ENCODE data around the gene AVL9.

The AVL9 gene

GRCh38 chr7:32542595-32542994, 47.3 kb downstream of the AVL9 start:
- no peak overlapping the region for H3K4me2 ChIP-seq (ENCODE audit: low read length)
- no peaks in the 10 kb centered on the region for H3F3A ChIP-seq (ENCODE audit: control insufficient read depth, insufficient read depth)
- no peaks in the 10 kb centered on the region for H4K20me1 ChIP-seq (ENCODE audit: control insufficient read depth, insufficient read depth, low read depth, low read length)
- no peaks in the 10 kb centered on the region for H3K9me2 ChIP-seq (replicated peaks; ENCODE audit: control insufficient read depth, low read length)
- no peaks in the 10 kb centered on the region for H3K4me1 ChIP-seq (ENCODE audit: control insufficient read depth, low read length)
- no peaks in the 10 kb centered on the region for H3K9me3 ChIP-seq (ENCODE audit: control insufficient read depth, insufficient read depth, low read length)
- TF ChIP-seq EZH2phosphoT487 (IDR thresholded peaks at IDR 0.05; ENCODE audit: borderline replicate concordance, low read length): no peak
- no peak for TF ChIP-seq CTCF (IDR thresholded peaks at IDR 0.05; ENCODE audit: low read depth, low read length, poor library complexity, severe bottlenecking)
- no peaks in the 10 kb centered on the region for H3K27me3 ChIP-seq (ENCODE audit: control insufficient read depth, low read length)
- H3K79me2 ChIP-seq (ENCODE audit: control insufficient read depth, low read length): peaks cover 21% of the 10 kb centered on the region
- H3K27ac ChIP-seq (ENCODE audit: low read depth, low read length): no peak overlapping the region
- no peak overlapping the region for H3K4me3 ChIP-seq (ENCODE audit: low read length)
- peaks cover 34% of the 10 kb centered on the region for H3K36me3 ChIP-seq (ENCODE audit: control insufficient read depth, low read length)

DNA sequence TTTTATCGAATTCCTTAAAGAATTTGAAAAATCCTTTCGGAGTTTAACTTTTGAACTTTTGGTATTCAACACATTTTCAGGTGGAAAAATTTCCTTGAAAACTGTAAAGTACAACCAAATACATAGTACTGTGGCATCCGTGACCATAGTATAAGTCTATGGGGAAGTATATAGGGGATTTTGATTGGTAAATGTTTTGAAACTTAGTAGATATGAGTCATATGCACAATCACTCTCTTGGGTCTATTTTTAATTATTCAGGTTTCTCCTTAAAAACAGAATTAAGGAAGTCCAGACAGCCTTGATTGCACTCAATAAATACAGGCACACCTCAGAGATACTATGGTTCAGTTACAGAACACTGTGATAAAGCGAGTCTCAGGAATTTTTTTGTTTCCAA, 64.2 kb downstream of the AVL9 start:
- H3K4me3 ChIP-seq (ENCODE audit: low read length): no peak overlapping the region
- H3K4me2 ChIP-seq (ENCODE audit: low read length): no peak overlapping the region
- TF ChIP-seq EZH2phosphoT487 (IDR thresholded peaks at IDR 0.05; ENCODE audit: borderline replicate concordance, low read length) (no peak), CTCF (IDR thresholded peaks at IDR 0.05; ENCODE audit: low read depth, low read length, poor library complexity, severe bottlenecking) (no peak)
- H3K27ac ChIP-seq (ENCODE audit: low read depth, low read length): no peak overlapping the region
- H3K9me2 ChIP-seq (replicated peaks; ENCODE audit: control insufficient read depth, low read length): no peaks in the 10 kb centered on the region
- no peaks in the 10 kb centered on the region for H3K27me3 ChIP-seq (ENCODE audit: control insufficient read depth, low read length)
- peaks cover 2% of the 10 kb centered on the region; the same call in 1 of the 2 replicates for H3K79me2 ChIP-seq (ENCODE audit: control insufficient read depth, low read length)
- H3K9me3 ChIP-seq (ENCODE audit: control insufficient read depth, insufficient read depth, low read length): no peaks in the 10 kb centered on the region
- H3K36me3 ChIP-seq (ENCODE audit: control insufficient read depth, low read length): peaks cover 62% of the 10 kb centered on the region
- peaks cover 9% of the 10 kb centered on the region for H3K4me1 ChIP-seq (ENCODE audit: control insufficient read depth, low read length)
- H3F3A ChIP-seq (ENCODE audit: control insufficient read depth, insufficient read depth): no peaks in the 10 kb centered on the region
- H4K20me1 ChIP-seq (ENCODE audit: control insufficient read depth, insufficient read depth, low read depth, low read length): no peaks in the 10 kb centered on the region

- H4K20me1 ChIP-seq (ENCODE audit: control insufficient read depth, insufficient read depth, low read depth, low read length): no peaks in the 10 kb centered on the region
- H3K4me1 ChIP-seq (ENCODE audit: control insufficient read depth, low read length): peaks cover 12% of the 10 kb centered on the region
- H3K79me2 ChIP-seq (ENCODE audit: control insufficient read depth, low read length): peaks cover 7% of the 10 kb centered on the region
- no peak for TF ChIP-seq EZH2phosphoT487 (IDR thresholded peaks at IDR 0.05; ENCODE audit: borderline replicate concordance, low read length)
- TF ChIP-seq CTCF (IDR thresholded peaks at IDR 0.05; ENCODE audit: low read depth, low read length, poor library complexity, severe bottlenecking): no peak
- H3K4me3 ChIP-seq (ENCODE audit: low read length): no peak overlapping the region
- H3K36me3 ChIP-seq (ENCODE audit: control insufficient read depth, low read length): peaks cover 60% of the 10 kb centered on the region
- H3K4me2 ChIP-seq (ENCODE audit: low read length): no peak overlapping the region
- H3K9me3 ChIP-seq (ENCODE audit: control insufficient read depth, insufficient read depth, low read length): no peaks in the 10 kb centered on the region
- no peak overlapping the region for H3K27ac ChIP-seq (ENCODE audit: low read depth, low read length)
- no peaks in the 10 kb centered on the region for H3K27me3 ChIP-seq (ENCODE audit: control insufficient read depth, low read length)
- H3F3A ChIP-seq (ENCODE audit: control insufficient read depth, insufficient read depth): no peaks in the 10 kb centered on the region
- H3K9me2 ChIP-seq (replicated peaks; ENCODE audit: control insufficient read depth, low read length): no peaks in the 10 kb centered on the region
These were observed 64.8 kb downstream of the AVL9 start for GRCh38 chr7:32560075-32560474.

DNA sequence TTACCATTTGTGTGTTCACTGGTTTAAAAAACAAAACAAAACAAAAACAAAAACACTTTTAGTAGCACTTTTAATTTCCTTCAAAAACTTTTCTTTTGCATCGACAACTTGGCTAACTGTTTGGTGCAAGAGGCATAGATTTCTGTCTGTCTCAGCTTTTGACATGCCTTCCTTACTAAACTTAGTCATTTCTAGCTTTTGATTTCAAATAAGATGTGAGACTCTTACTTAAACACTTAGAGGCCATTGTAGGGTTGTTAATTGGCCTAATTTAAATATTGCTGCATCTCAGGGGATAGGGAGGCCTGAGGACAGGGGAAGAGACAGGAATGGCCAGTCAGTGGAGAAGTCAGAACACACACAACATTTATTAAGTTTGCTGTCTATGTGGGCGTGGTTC, 66.3 kb downstream of the AVL9 start:
- peaks cover 52% of the 10 kb centered on the region for H3K36me3 ChIP-seq (ENCODE audit: control insufficient read depth, low read length)

More for the DNA sequence above, 66.3 kb downstream of the AVL9 start:
- H3K4me2 ChIP-seq (ENCODE audit: low read length): no peak overlapping the region
- H3K9me3 ChIP-seq (ENCODE audit: control insufficient read depth, insufficient read depth, low read length): no peaks in the 10 kb centered on the region
- H3F3A ChIP-seq (ENCODE audit: control insufficient read depth, insufficient read depth): no peaks in the 10 kb centered on the region
- no peaks in the 10 kb centered on the region for H4K20me1 ChIP-seq (ENCODE audit: control insufficient read depth, insufficient read depth, low read depth, low read length)
- peaks cover 7% of the 10 kb centered on the region for H3K79me2 ChIP-seq (ENCODE audit: control insufficient read depth, low read length)
- no peaks in the 10 kb centered on the region for H3K27me3 ChIP-seq (ENCODE audit: control insufficient read depth, low read length)
- TF ChIP-seq CTCF (IDR thresholded peaks at IDR 0.05; ENCODE audit: low read depth, low read length, poor library complexity, severe bottlenecking): no peak
- TF ChIP-seq EZH2phosphoT487 (IDR thresholded peaks at IDR 0.05; ENCODE audit: borderline replicate concordance, low read length): no peak
- no peak overlapping the region for H3K4me3 ChIP-seq (ENCODE audit: low read length)
- H3K4me1 ChIP-seq (ENCODE audit: control insufficient read depth, low read length): peaks cover 12% of the 10 kb centered on the region
- no peak overlapping the region for H3K27ac ChIP-seq (ENCODE audit: low read depth, low read length)
- no peaks in the 10 kb centered on the region for H3K9me2 ChIP-seq (replicated peaks; ENCODE audit: control insufficient read depth, low read length)

Measured in DOHH2 (cell line).